Epithelial cell of proximal tubule (primary cell): ENCODE data around the gene CDCA8. TPM values are rescaled to one million over a fixed set of nuclear protein-coding genes. Genes with fewer than 3 reads are reported as not detected.

Experiments used
- DNase-seq: peaks from one replicate; pipeline ENCODE4 v3.0.0-alpha.2; 2011; ENCODE audit warnings: low read depth
- H3K4me3 ChIP-seq: 2 replicates; pipeline ENCODE4 v1.5.1; 2011; ENCODE audit warnings: low read depth, mild to moderate bottlenecking, low read length
- CTCF ChIP-seq: conservative IDR thresholded peaks from 2 replicates; pipeline ENCODE4 v1.5.1; 2012; ENCODE audit warnings: low read depth, mild to moderate bottlenecking, low read length
- total RNA-seq: library from RNA; depleted of rRNA; stranded (reverse); fragments of >200 nt; gene quantifications from 2 replicates; pipeline ENCODE4 v1.2.3, GENCODE V29; 2015

The CDCA8 gene
- total RNA-seq, 1 donor from 2014 or later = 42.2 TPM

GRCh38 chr1:37662031-37662755, 30.1 kb upstream of the CDCA8 start:
- DNase-seq = no peak
- H3K4me3 ChIP-seq = no peak overlapping the region
- no peak for TF ChIP-seq CTCF

GRCh38 chr1:37663426-37664000, 28.8 kb upstream of the CDCA8 start:
- H3K4me3 ChIP-seq = no peak overlapping the region
- TF ChIP-seq CTCF = no peak
- no peak for DNase-seq

GRCh38 chr1:37666241-37666867, 26.0 kb upstream of the CDCA8 start:
- DNase-seq = no peak
- no peak overlapping the region for H3K4me3 ChIP-seq
- no peak for TF ChIP-seq CTCF

- no peak for TF ChIP-seq CTCF
- H3K4me3 ChIP-seq = no peak overlapping the region
- DNase-seq = no peak
Observed at GRCh38 chr1:37667023-37667671, 25.2 kb upstream of the CDCA8 start.

- no peak for TF ChIP-seq CTCF
- no peak for DNase-seq
- H3K4me3 ChIP-seq = no peak overlapping the region
Observed at GRCh38 chr1:37670133-37670532, 22.2 kb upstream of the CDCA8 start.

- H3K4me3 ChIP-seq = no peak overlapping the region
- no peak for DNase-seq
- no peak for TF ChIP-seq CTCF
Observed at GRCh38 chr1:37671261-37671660, 21.1 kb upstream of the CDCA8 start.
